Measurements from ENCODE around the gene RRP7A.
"Not testable (repeated sequence)": the region's sequence is repeated elsewhere in the genome, so short reads cannot be mapped to it uniquely, and the experiment has no call there.

Gene RRP7A

GRCh38 chr22:42533638-42533977 is 14.0 kb upstream of the RRP7A start:
- Histone ChIP-seq H3K27me3 (ENCODE audit: insufficient read depth, insufficient read length) (peaks cover 4% of the 10 kb centered on the region), H3K9me3 (ENCODE audit: insufficient read depth, low read length) (no peaks in the 10 kb centered on the region), H3K4me3 (ENCODE audit: insufficient read length, low read depth) (no peak overlapping the region), H3K9ac (ENCODE audit: insufficient read length, low read depth) (no peak overlapping the region), H3K36me3 (ENCODE audit: insufficient read depth, insufficient read length, low read length) (no peaks in the 10 kb centered on the region), H3K4me1 (ENCODE audit: insufficient read depth, insufficient read length) (no peaks in the 10 kb centered on the region)
- no peak for DNase-seq (ENCODE audit: low read depth, low spot score)
- TF ChIP-seq SUZ12 (IDR thresholded peaks at IDR 0.05; ENCODE audit: extremely low read depth, insufficient read depth, insufficient read length): no peak
- TF ChIP-seq ZNF274 (IDR thresholded peaks at IDR 0.05; ENCODE audit: low read depth, low read length): no peak
- TF ChIP-seq YY1 (IDR thresholded peaks at IDR 0.05; ENCODE audit: insufficient read depth, insufficient read length): no peak

GRCh38 chr22:42531401-42532084 is 11.9 kb upstream of the RRP7A start:
- not testable (repeated sequence) for DNase-seq (ENCODE audit: low read depth, low spot score); H3K9me3 ChIP-seq (ENCODE audit: insufficient read depth, low read length); H3K4me1 ChIP-seq (ENCODE audit: insufficient read depth, insufficient read length); H3K36me3 ChIP-seq (ENCODE audit: insufficient read depth, insufficient read length, low read length); H3K4me3 ChIP-seq (ENCODE audit: insufficient read length, low read depth); H3K9ac ChIP-seq (ENCODE audit: insufficient read length, low read depth); H3K27me3 ChIP-seq (ENCODE audit: insufficient read depth, insufficient read length)

- not testable (repeated sequence) for H3K36me3 ChIP-seq (ENCODE audit: insufficient read depth, insufficient read length, low read length); DNase-seq (ENCODE audit: low read depth, low spot score); H3K9ac ChIP-seq (ENCODE audit: insufficient read length, low read depth); H3K4me3 ChIP-seq (ENCODE audit: insufficient read length, low read depth); H3K27me3 ChIP-seq (ENCODE audit: insufficient read depth, insufficient read length); H3K9me3 ChIP-seq (ENCODE audit: insufficient read depth, low read length); H3K4me1 ChIP-seq (ENCODE audit: insufficient read depth, insufficient read length)
Measured at GRCh38 chr22:42529435-42529834, 9.8 kb upstream of the RRP7A start.

- no peaks in the 10 kb centered on the region for H3K9me3 ChIP-seq (ENCODE audit: insufficient read depth, low read length)
- no peak for DNase-seq (ENCODE audit: low read depth, low spot score)
- H3K4me3 ChIP-seq (ENCODE audit: insufficient read length, low read depth): no peak overlapping the region
- no peak overlapping the region for H3K9ac ChIP-seq (ENCODE audit: insufficient read length, low read depth)
- H3K27me3 ChIP-seq (ENCODE audit: insufficient read depth, insufficient read length): peaks cover 4% of the 10 kb centered on the region
- H3K36me3 ChIP-seq (ENCODE audit: insufficient read depth, insufficient read length, low read length): no peaks in the 10 kb centered on the region
- TF ChIP-seq SUZ12 (IDR thresholded peaks at IDR 0.05; ENCODE audit: extremely low read depth, insufficient read depth, insufficient read length) (no peak), YY1 (IDR thresholded peaks at IDR 0.05; ENCODE audit: insufficient read depth, insufficient read length) (no peak), ZNF274 (IDR thresholded peaks at IDR 0.05; ENCODE audit: low read depth, low read length) (no peak)
- H3K4me1 ChIP-seq (ENCODE audit: insufficient read depth, insufficient read length): peaks cover 3% of the 10 kb centered on the region
Measured at GRCh38 chr22:42528591-42529307, 9.2 kb upstream of the RRP7A start.

- no peak for TF ChIP-seq ZNF274 (IDR thresholded peaks at IDR 0.05; ENCODE audit: low read depth, low read length)
- no peak for TF ChIP-seq SUZ12 (IDR thresholded peaks at IDR 0.05; ENCODE audit: extremely low read depth, insufficient read depth, insufficient read length)
Measured at GRCh38 chr22:42522546-42522945, 3.0 kb upstream of the RRP7A start.

GRCh38 chr22:42521228-42521546 is 1.6 kb upstream of the RRP7A start:
- TF ChIP-seq SUZ12 (IDR thresholded peaks at IDR 0.05; ENCODE audit: extremely low read depth, insufficient read depth, insufficient read length) (no peak), YY1 (IDR thresholded peaks at IDR 0.05; ENCODE audit: insufficient read depth, insufficient read length) (no peak), ZNF274 (IDR thresholded peaks at IDR 0.05; ENCODE audit: low read depth, low read length) (no peak)

More at GRCh38 chr22:42522546-42522945, 3.0 kb upstream of the RRP7A start:
- no peaks in the 10 kb centered on the region for H3K27me3 ChIP-seq (ENCODE audit: insufficient read depth, insufficient read length)
- H3K4me1 ChIP-seq (ENCODE audit: insufficient read depth, insufficient read length): peaks cover 3% of the 10 kb centered on the region
- H3K4me3 ChIP-seq (ENCODE audit: insufficient read length, low read depth): no peak overlapping the region
- no peak for DNase-seq (ENCODE audit: low read depth, low spot score)
- no peaks in the 10 kb centered on the region for H3K9me3 ChIP-seq (ENCODE audit: insufficient read depth, low read length)
- no peak overlapping the region for H3K9ac ChIP-seq (ENCODE audit: insufficient read length, low read depth)
- peaks cover 4% of the 10 kb centered on the region for H3K36me3 ChIP-seq (ENCODE audit: insufficient read depth, insufficient read length, low read length)

GRCh38 chr22:42518638-42519524 is 715 bp downstream of the RRP7A start:
- not testable (repeated sequence) for DNase-seq (ENCODE audit: low read depth, low spot score); H3K27me3 ChIP-seq (ENCODE audit: insufficient read depth, insufficient read length); H3K9me3 ChIP-seq (ENCODE audit: insufficient read depth, low read length); H3K4me1 ChIP-seq (ENCODE audit: insufficient read depth, insufficient read length)
- H3K4me3 ChIP-seq (ENCODE audit: insufficient read length, low read depth): peak overlapping the region; percentile 72
- peaks cover 27% of the 10 kb centered on the region for H3K36me3 ChIP-seq (ENCODE audit: insufficient read depth, insufficient read length, low read length)
- H3K9ac ChIP-seq (ENCODE audit: insufficient read length, low read depth): peak overlapping the region; percentile 82

More at GRCh38 chr22:42521228-42521546, 1.6 kb upstream of the RRP7A start:
- Histone ChIP-seq H3K4me3 (ENCODE audit: insufficient read length, low read depth) (no peak overlapping the region), H3K9me3 (ENCODE audit: insufficient read depth, low read length) (no peaks in the 10 kb centered on the region), H3K9ac (ENCODE audit: insufficient read length, low read depth) (no peak overlapping the region), H3K36me3 (ENCODE audit: insufficient read depth, insufficient read length, low read length) (peaks cover 12% of the 10 kb centered on the region), H3K4me1 (ENCODE audit: insufficient read depth, insufficient read length) (no peaks in the 10 kb centered on the region), H3K27me3 (ENCODE audit: insufficient read depth, insufficient read length) (no peaks in the 10 kb centered on the region)
- DNase-seq (ENCODE audit: low read depth, low spot score): no peak

GRCh38 chr22:42517103-42517502 is 2.5 kb downstream of the RRP7A start:
- H3K4me3 ChIP-seq (ENCODE audit: insufficient read length, low read depth); H3K27me3 ChIP-seq (ENCODE audit: insufficient read depth, insufficient read length); H3K4me1 ChIP-seq (ENCODE audit: insufficient read depth, insufficient read length); H3K9me3 ChIP-seq (ENCODE audit: insufficient read depth, low read length); DNase-seq (ENCODE audit: low read depth, low spot score); H3K9ac ChIP-seq (ENCODE audit: insufficient read length, low read depth): not testable (repeated sequence)
- peaks cover 38% of the 10 kb centered on the region for H3K36me3 ChIP-seq (ENCODE audit: insufficient read depth, insufficient read length, low read length)

All from NT2/D1 (cell line).